NCI-H2227 (cell line): ENCODE measurements around the gene ADAMTS14.
A peak's percentile ranks its signal among the peaks of the same experiment; 100 is the strongest.
"Not testable (repeated sequence)": the region's sequence is repeated elsewhere in the genome, so short reads cannot be mapped to it uniquely, and the experiment has no call there.

Experiments
- DNase-seq: peaks from one replicate; lab custom pipeline; 2025; ENCODE audit not compliant: unreplicated experiment; lab: John Stamatoyannopoulos, UW

Gene ADAMTS14

DNA sequence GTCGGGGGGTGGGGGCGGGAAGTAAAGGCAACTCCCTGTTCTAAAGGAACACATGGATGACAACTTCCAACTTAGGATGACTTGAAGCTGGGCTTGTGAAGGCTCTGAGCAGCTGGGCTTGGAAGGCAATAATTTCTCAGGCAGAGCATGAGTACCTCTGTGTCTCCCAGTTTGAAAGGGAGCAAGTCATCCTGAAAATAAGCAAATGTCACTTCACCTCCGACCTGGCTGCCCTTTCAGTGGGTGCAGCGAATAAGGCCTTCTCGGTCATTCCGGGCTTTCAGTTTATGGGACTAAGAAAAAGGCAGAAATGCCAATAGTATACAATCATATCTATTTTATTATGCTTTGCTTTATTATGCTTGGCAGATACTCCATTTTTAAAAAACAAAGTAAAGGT, 15.3 kb upstream of the ADAMTS14 start:
- no peak for DNase-seq

DNA sequence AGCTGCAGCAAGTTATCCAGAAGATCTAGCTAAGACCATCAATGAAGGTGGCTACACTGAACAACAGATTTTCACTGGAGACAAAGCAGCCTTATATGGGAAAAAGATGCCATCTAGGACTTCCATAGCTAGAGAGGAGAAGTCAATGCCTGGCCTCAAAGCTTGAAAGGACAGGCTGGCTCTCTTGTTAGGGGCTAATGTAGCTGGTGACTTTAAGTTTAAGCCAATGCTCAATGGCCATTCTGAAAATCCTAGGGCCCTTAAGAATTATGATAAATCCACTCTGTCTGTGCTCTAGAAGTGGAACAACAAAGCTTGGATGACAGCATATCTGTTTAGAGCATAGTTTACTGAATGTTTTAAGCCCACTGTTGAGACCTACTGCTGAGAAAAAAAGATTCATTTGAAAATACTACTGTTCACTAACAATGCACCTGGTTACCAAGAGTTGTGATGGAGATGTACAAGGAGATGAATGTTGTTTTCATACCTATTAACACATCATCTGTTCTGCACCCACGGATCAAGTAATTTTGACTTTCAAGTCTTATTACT, 13.6 kb upstream of the ADAMTS14 start:
- no peak for DNase-seq

DNA sequence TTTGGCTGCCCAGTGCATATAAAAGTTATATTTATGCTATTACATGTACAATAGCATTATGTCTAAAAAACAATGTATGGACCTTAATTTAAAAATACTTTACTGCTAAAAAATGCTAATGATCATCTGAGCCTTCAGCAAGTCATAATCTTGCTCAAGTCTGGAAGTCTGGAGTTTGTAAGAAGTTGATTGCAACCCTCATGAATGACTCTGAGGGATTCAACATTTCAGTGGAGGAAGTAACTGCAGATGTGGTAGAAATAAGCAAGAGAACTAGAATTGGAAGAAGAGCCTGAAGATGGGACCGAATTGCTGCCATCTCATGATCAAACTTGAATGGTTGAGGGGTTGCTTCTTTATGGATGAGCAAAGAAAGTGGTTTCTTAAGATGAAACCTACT, 13.0 kb upstream of the ADAMTS14 start:
- DNase-seq: no peak

DNA sequence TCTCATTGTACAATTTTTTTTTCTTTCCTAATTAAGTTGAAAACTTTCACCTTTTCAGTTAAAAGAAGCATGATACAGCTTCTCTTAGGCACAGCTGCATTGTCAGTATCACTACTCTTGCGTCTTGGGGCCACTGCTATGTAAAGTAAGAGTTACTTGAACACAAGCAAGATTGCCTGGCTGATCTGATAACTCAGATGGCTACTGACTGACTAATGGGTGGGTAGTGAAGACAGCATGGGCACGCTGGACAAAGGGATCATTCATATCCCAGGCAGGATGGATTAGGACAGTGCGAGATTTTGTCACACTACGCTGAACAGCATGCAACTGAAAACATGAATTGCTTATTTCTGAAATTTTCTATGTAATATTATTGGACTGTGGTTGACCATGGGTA, 11.6 kb upstream of the ADAMTS14 start:
- no peak for DNase-seq

DNA sequence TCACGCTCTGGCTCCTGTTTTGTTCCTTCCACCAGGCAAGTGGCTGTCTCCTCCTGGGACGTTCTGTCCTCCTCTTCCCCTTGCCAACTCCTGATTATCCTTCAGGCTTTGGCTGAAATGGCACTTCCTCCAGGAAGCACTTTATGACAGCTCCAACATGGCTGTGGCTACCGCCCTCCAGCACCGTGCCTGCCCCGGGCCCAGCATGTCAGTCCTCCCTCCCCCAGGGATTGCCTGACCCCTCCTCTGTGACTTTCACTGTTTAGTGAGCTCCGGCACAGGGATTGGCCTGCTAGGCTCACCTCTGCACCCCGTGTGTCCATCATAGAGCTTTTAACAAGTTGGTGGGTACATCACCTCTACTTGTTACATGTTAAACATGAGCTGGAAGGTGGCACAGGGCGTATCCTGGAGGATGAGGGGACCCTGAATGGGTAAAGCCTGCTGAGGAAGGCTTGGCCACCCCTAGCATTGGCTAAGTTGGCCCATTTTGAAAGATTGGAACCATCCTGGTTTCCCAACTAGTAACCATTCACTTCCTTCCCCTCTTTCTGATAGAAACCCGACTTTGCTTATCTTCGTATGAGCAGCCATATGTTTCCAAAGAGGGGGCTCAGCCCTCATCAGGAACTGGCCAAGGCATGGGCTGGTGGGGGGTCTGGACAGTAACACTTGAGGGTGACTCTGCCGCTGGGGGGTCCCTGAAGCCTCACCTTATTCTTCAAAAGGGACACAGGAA, 10.5 kb upstream of the ADAMTS14 start:
- no peak for DNase-seq

DNA sequence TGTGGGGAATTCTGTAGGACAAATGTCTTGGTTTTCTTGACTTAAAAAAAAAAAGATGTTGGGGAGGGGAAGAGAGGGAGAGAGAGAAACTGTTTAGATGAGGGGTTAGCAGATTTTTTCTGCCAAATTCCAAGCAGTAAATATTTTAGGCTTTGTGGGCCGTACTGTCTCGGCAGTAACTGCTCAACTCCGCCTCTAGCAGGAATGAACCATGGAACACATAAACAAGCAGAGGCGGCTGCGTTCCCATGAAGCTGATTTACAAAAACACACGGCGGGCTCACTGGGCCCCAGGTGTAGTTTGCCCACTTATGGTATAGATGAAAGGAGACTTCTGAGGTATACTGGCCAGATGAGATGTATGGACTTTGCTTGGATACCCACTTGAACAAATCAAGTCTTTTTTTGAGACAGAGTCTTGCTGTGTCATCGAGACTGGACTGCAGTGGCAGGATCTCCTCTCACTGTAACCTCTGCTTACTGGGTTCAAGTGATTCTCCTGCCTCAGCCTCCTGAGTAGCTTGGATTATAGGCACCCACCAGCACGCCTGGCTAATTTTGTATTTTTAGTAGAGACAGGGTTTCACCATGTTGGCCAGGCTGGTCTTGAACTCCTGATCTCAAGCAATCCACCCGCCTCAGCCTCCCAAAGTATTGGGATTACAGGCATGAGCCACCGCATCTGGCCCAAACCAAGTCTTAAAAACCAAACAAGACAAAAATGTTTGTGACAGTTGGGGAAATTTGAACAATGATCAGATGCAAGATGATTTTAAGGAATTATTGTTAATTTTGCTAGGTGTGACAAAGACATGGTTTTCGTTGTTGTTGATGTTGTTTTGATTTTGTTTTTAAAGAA, 9.7 kb upstream of the ADAMTS14 start:
- DNase-seq: no peak

DNA sequence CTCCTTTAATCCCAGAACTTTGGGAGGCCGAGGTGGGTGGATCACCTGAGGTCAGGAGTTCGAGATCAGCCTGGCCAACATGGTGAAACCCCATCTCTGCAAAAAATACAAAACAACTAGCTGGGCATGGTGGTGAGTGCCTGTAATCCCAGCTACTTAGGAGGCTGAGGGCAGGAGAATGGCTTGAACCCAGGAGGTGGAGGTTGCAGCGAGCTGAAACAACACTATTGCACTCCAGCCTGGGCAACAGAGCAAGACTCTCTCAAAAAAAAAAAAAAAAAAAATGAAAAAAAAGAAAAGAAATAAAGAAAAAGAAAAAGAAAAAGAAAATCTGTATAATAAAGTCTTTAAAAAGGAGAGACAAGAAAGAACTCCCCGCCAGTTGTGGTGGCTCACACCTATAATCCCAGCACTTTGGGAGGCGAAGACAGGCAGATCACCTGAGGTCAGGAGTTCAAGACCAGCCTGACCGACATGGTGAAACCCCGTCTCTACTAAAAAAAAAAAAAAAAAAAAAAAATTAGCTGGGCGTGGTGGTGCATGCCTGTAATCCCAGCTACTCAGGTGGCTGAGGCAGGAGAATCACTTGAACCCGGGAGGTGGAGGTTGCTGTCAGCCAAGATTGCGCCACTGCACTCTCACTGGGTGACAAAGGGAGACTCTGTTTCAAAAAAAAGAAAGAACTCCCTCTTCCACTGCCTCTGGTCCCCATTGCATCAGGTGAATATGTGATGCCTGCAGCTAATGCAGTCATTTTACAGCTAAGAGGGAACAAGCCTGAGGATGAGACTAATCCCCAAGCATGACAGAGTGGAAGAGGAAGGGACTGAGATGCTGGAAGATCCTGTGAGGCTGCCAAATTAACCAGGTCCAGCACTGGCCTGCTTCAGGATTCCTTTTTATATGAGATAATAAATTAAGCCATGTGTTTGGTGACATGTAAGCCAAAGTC, 8.6 kb upstream of the ADAMTS14 start:
- not testable (repeated sequence) for DNase-seq

DNA sequence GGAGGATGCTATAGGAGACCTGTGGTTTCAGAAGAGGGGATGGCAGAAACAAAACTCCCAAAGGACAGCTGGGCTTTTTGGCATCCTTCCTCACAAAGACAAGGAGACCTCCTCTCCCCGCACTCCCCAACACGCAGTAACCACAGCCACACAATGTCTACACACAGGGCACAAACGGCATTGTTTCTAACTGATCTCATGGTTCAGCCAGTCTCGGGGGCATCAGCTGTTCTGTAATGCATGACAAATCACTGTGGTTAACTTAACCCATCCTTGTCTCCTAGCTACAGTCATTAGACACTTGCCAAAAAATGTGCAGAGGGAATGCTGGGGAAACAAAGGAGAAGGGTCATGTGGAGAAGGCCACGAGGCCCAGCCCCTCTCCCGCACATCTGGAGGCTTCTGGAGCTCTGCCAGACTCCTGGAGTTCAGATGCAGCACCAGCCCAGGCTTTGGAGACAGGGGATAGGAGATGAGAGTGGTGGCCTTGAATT, 7.6 kb upstream of the ADAMTS14 start:
- peak; percentile 35 for DNase-seq

DNA sequence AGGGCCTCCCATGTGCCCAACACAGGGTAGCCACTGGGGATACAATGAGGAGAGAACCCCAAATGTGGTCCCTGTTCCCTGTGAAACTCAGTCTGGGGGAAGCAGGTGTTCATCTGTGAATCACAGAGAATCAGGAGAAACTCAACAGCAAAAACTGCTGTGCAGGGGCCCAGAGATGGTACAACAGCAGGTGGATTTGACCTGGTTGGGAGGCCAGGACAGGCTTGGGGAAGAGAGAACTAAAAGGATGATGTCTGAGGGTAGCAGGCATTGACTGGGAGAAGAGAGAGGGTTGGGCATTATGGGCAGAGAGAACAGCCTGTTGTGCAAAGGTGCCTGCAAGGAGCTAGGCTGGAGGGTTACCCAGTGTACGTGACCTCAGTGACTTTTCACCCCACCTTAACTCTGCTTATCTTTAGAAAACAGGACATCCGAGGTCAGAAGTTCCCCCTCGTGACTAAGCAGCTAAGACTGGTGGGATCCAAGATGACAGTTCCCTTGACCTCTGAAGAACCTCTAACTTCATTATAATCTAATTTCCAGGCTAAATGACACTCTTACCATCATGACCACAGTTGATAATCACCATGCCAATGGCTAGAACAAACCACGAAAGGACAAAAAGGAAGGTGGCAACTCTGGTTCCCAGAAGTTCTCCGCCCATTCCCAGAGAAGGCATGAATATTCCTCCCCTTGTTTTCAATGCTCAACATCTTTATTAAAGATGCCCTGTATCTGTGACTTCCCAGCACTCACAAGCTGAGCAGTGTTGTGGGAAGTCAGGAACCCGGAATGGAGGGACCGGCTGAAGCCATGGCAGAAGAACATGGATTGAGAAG, 5.1 kb upstream of the ADAMTS14 start:
- no peak for DNase-seq

DNA sequence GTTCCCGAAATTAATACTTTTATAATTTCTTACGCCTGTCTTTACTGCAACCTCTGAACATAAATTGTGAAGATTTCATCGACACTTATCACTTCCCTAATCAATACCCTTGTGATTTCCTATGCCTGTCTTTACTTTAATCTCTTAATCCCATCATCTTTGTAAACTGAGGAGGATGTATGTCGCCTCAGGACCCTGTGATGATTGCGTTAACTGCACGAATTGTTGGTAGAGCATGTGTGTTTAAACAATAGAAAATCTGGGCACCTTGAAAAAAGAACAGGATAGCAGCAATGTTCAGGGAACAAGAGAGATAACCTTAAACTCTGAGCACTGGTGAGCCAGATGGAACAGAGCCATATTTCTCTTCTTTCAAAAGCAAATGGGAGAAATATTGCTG, 4.5 kb upstream of the ADAMTS14 start:
- DNase-seq: not testable (repeated sequence)

DNA sequence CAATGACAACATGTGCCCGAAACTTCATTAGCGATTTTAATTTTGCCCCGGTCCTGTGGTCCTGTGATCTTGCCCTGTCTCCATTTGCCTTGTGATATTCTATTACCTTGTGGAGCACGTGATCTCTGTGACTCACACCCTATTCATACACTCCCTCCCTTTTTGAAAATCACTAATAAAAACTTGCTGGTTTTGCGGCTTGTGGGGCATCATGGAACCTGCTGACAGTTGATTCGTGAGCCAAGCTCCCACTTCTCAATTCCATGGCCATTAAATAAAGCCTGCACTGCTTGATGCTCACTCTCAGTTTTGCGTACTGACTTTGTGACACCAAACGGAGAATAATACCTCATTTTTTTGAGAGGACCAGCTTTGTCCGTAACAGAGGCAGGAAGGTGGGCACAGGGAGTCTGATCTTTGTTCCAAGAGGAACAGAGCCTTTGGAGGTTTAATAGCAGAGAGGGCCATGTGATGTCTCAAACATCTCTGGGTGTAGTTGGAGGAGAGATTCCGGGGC, 3.8 kb upstream of the ADAMTS14 start:
- no peak for DNase-seq

DNA sequence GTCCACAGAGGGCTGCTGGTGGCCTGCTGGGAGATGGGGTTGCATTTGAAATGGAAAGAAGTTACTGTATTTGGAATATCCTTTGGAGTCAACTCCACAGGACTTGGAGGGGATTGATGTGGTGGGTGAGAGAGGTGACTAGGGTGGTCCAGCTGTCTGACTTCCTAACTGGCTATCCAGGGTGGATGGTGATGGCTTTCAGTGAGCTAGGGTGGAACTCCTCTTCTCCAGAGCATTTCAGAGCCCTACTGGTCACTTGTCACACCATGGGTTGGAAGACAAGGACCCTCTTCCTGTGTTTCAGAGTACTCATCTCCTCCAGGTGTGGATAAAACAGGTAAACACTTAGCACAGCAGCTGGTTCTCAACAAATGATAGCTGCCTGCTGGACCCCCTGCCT, 3.3 kb upstream of the ADAMTS14 start:
- DNase-seq: no peak

DNA sequence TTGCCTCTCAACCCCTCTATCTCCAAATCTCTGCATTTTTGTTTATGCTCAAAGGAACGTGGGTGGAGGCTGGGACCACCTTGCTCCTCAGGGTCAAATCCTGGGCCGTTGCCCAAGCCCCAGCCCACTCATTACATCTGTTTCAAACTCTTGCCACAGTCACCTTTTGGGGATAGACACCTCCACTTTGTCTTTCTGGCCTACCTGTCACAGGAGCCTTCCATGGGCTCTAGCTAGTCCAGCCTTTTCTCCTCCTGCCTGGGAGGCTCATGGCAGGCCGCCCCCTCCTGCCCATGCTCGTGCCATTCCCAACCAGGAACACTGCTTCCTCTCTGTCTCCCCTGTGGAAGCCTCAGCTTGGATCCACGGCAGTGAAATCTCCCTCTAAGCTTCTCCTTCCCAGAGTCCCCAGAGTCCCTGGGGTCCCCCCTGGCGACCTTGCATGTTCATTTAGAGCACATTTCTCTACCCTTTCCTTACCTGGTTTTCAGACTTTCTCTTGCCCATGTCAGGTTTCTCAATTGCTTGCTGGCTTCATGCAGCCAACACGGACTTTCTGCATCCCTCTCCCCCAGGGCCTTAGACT, 2.5 kb upstream of the ADAMTS14 start:
- no peak for DNase-seq

DNA sequence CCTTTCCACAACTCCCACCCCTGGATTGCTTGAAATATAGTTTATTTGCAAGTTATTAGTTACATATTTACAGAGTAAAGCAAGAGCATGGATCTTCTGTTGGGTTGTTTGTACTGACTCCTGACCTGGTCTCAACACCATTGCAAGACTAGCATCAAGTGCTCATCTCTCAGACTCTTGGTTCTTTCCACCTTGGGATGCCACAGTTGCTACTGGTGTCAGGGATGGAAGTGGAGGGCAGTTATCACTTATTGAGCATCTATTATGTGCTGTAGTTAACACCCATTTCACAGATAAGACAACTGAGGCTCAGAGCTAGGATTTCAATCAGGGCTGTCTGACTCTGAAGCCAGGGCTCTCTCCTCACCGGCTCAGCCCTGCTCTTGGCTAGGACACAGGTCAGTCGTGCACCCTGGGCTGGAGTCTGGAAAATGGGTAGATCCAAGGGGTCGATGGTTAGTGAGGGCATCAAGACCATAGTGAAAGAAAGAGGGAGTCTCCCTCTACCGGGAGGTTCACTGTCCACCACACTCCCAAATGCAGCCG, 614 bp upstream of the ADAMTS14 start:
- no peak for DNase-seq

DNA sequence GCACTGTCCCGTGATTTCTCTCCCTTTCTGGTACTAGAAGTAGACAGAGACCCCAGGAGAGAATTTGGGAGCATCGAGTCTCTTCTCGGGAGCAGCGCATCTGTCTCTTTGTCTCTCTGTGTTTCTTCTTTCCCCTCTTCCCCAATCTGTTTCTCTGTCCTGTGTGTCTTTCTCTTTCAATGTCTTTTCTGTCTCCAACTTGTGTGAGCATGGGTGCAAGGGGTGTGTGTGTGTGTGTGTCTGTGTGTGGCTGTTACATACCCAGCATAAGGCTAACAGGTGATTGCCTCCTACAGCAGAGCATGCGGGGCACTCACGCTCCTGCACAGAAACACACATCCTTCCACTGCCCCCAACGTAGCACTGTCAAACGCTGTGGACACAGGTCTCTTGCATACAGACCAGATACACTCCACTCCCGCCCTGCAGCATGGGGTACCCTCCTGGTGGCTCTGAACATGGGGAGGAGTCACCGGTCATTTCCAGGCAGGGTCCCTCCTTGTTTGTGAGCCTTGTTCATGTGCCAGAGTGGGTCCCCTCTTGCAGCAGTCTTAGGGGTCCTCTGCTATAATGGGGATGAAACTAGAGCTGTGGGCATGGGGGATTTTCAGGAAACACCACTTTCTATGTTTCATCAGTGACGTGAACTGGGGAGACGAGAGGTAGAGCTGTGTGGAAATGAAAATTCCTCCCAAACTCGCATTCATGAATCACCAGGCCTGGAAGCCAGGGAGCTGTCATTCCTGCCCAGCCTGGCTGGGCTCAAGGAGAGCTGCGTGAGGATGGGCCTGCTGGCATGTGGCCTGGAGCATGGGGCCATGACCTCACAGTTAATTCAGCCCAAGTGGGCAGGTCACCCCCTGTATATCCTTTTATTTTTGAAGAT, 980 bp downstream of the ADAMTS14 start:
- no peak for DNase-seq

DNA sequence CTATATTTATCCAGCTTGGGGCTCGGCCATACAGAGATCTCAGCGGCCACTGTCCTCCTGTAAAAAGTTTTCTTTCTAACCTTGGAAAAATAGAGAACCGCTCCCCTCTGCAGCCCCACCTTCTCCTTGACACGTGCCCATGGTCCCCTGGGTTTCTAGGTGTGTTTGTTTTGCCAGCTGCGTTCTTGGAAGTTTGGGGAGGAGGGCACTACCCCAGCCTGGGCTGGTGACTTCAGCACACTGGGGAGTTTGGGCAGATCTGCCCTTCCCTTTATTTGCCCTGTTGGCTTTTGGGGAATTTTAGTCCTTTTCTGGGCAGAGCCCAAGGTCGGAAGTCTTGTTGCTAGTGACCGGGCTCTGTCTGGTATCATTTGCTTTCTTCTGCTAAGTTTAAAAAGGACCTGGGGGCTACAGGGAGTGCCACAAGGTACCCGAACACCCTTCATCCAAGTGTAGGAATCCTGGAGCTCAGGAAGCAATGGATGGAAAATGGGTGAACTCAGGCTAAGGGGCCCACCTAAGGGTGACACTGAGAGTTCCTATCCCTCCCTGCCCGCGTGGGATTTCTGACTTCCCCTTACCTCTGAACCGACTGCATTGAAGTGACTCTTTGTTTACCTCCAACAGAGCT, 1.7 kb downstream of the ADAMTS14 start:
- DNase-seq: no peak
